Neural progenitor cell (in vitro differentiated cells): Measurements from ENCODE around the gene KRT80. TPM values are rescaled to one million over a fixed set of nuclear protein-coding genes. Genes with fewer than 3 reads are reported as not detected.

ENCODE experiments used
- DNase-seq: peaks from one replicate; pipeline ENCODE4 v3.0.0-alpha.2; 2016; ENCODE audit warnings: low spot score
- H2AFZ ChIP-seq: fragments of 200-600 bp; sonication (generic); replicated peaks from 2 replicates; pipeline ENCODE4 v1.6.1; 2016; ENCODE audit warnings: antibody characterized with exemption
- H3F3A ChIP-seq: fragments of 200-600 bp; sonication (generic); 2 replicates; pipeline ENCODE4 v1.6.1; 2016; ENCODE audit warnings: antibody characterized with exemption, low read depth
- H3K27ac ChIP-seq: fragments of 200-600 bp; sonication (generic); 2 replicates; pipeline ENCODE4 v1.5.1; 2016; ENCODE audit warnings: mild to moderate bottlenecking
- H3K27me3 ChIP-seq: fragments of 200-600 bp; sonication (generic); 2 replicates; pipeline ENCODE4 v1.6.1; 2016; ENCODE audit warnings: mild to moderate bottlenecking, moderate library complexity
- H3K36me3 ChIP-seq: fragments of 200-600 bp; sonication (generic); 2 replicates; pipeline ENCODE4 v1.5.1; 2016
- H3K4me1 ChIP-seq: fragments of 200-600 bp; sonication (generic); 2 replicates; pipeline ENCODE4 v1.6.1; 2016; ENCODE audit warnings: mixed run types
- H3K4me2 ChIP-seq: fragments of 200-600 bp; sonication (generic); 2 replicates; pipeline ENCODE4 v1.6.1; 2016
- H3K4me3 ChIP-seq: fragments of 200-600 bp; sonication (generic); 2 replicates; pipeline ENCODE4 v1.5.1; 2016
- H3K79me2 ChIP-seq: fragments of 200-600 bp; sonication (generic); 2 replicates; pipeline ENCODE4 v1.6.1; 2016; ENCODE audit warnings: low read depth
- H3K9ac ChIP-seq: fragments of 200-600 bp; sonication (generic); 2 replicates; pipeline ENCODE4 v1.6.1; 2016
- H3K9me3 ChIP-seq: fragments of 200-600 bp; sonication (generic); 2 replicates; pipeline ENCODE4 v1.5.1; 2016; ENCODE audit warnings: low read depth
- H4K20me1 ChIP-seq: fragments of 200-600 bp; sonication (generic); 2 replicates; pipeline ENCODE4 v1.6.1; 2016; ENCODE audit warnings: low read depth
- H3K27ac Mint-ChIP-seq: 3 replicates; pipeline ENCODE4 v1.8.0; 2021; ENCODE audit warnings: mixed read lengths
- H3K27me3 Mint-ChIP-seq: 2 replicates; pipeline ENCODE4 v1.8.0; 2022; ENCODE audit warnings: low read depth, mild to moderate bottlenecking, inconsistent platforms, moderate library complexity, mixed read lengths; ENCODE audit not compliant: insufficient read depth
- H3K36me3 Mint-ChIP-seq: 3 replicates; pipeline ENCODE4 v1.8.0; 2021; ENCODE audit warnings: mixed read lengths
- H3K4me1 Mint-ChIP-seq: 3 replicates; pipeline ENCODE4 v1.8.0; 2021; ENCODE audit warnings: mixed read lengths
- H3K4me3 Mint-ChIP-seq: 3 replicates; pipeline ENCODE4 v1.8.0; 2021; ENCODE audit warnings: mild to moderate bottlenecking, moderate library complexity, mixed read lengths
- H3K9me3 Mint-ChIP-seq: 3 replicates; pipeline ENCODE4 v1.8.0; 2020; ENCODE audit warnings: mixed read lengths
- CTCF ChIP-seq: fragments of 200-600 bp; sonication (generic); IDR thresholded peaks from 2 replicates; pipeline ENCODE4 v1.5.1; 2017; ENCODE audit warnings: antibody characterized with exemption, mild to moderate bottlenecking
- EZH2 ChIP-seq: fragments of 200-600 bp; sonication (generic); IDR thresholded peaks from 2 replicates; pipeline ENCODE4 v1.6.1; 2017; ENCODE audit warnings: antibody characterized with exemption, mild to moderate bottlenecking, moderate library complexity
- EZH2phosphoT487 ChIP-seq: fragments of 200-600 bp; sonication (generic); IDR thresholded peaks from 2 replicates; pipeline ENCODE4 v1.6.1; 2017; ENCODE audit warnings: antibody characterized with exemption
- total RNA-seq: library from RNA; depleted of rRNA; stranded (reverse); fragments of >200 nt; gene quantifications from 2 replicates; pipeline ENCODE4 v1.2.3, GENCODE V29; 2015; ENCODE audit warnings: low replicate concordance

Gene KRT80
- total RNA-seq, 1 donor from 2014 or later = not detected

GRCh38 chr12:52146822-52147366 is 44.9 kb downstream of the KRT80 start:
- Histone ChIP-seq H3K27me3 (no peaks in the 10 kb centered on the region), H3K9me3 (no peaks in the 10 kb centered on the region), H3F3A (no peaks in the 10 kb centered on the region), H3K36me3 (no peaks in the 10 kb centered on the region), H3K79me2 (no peaks in the 10 kb centered on the region), H3K4me3 (no peak overlapping the region), H3K4me2 (no peak overlapping the region), H4K20me1 (no peaks in the 10 kb centered on the region), H3K27ac (no peak overlapping the region), H2AFZ (no peak overlapping the region), H3K4me1 (peaks cover 16% of the 10 kb centered on the region), H3K9ac (no peak overlapping the region)
- Mint-ChIP-seq H3K36me3 (no peaks in the 10 kb centered on the region), H3K4me3 (no peak overlapping the region), H3K27ac (no peak overlapping the region), H3K4me1 (peaks cover 34% of the 10 kb centered on the region), H3K9me3 (no peaks in the 10 kb centered on the region), H3K27me3 (peaks cover 10% of the 10 kb centered on the region)
- TF ChIP-seq CTCF = no peak
- TF ChIP-seq EZH2 = no peak
- TF ChIP-seq EZH2phosphoT487 = no peak
- DNase-seq = no peak

- Histone ChIP-seq H3K4me3 (no peak overlapping the region), H3F3A (no peaks in the 10 kb centered on the region), H3K27ac (no peak overlapping the region), H4K20me1 (no peaks in the 10 kb centered on the region), H3K27me3 (no peaks in the 10 kb centered on the region), H3K79me2 (no peaks in the 10 kb centered on the region), H3K36me3 (no peaks in the 10 kb centered on the region), H3K9ac (no peak overlapping the region), H3K9me3 (no peaks in the 10 kb centered on the region), H2AFZ (peak overlapping the region; percentile 93), H3K4me2 (peak overlapping the region; percentile 58), H3K4me1 (peaks cover 16% of the 10 kb centered on the region)
- Mint-ChIP-seq H3K4me3 (no peak overlapping the region), H3K27me3 (peaks cover 4% of the 10 kb centered on the region), H3K36me3 (no peaks in the 10 kb centered on the region), H3K27ac (peak overlapping the region; percentile 48), H3K9me3 (no peaks in the 10 kb centered on the region), H3K4me1 (peaks cover 34% of the 10 kb centered on the region)
- DNase-seq = no peak
- no peak for TF ChIP-seq EZH2phosphoT487
- TF ChIP-seq EZH2 = no peak
- no peak for TF ChIP-seq CTCF
These were observed 45.6 kb downstream of the KRT80 start for GRCh38 chr12:52146089-52146821.

- peaks cover 16% of the 10 kb centered on the region for H3K4me1 ChIP-seq
- H3K4me2 ChIP-seq = peak overlapping the region; percentile 58
- Mint-ChIP-seq H3K36me3 (no peaks in the 10 kb centered on the region), H3K27ac (peak overlapping the region; percentile 60), H3K4me3 (no peak overlapping the region), H3K27me3 (peaks cover 3% of the 10 kb centered on the region), H3K9me3 (no peaks in the 10 kb centered on the region), H3K4me1 (peaks cover 41% of the 10 kb centered on the region)
- no peaks in the 10 kb centered on the region for H3K27me3 ChIP-seq
- H3F3A ChIP-seq = no peaks in the 10 kb centered on the region
- H3K79me2 ChIP-seq = no peaks in the 10 kb centered on the region
- TF ChIP-seq EZH2 = no peak
- no peak for TF ChIP-seq CTCF
- no peak overlapping the region for H3K27ac ChIP-seq
- peak; percentile 27 for DNase-seq
- no peaks in the 10 kb centered on the region for H3K36me3 ChIP-seq
- peak overlapping the region; percentile 93 for H2AFZ ChIP-seq
- H4K20me1 ChIP-seq = no peaks in the 10 kb centered on the region
- H3K9ac ChIP-seq = no peak overlapping the region
- no peaks in the 10 kb centered on the region for H3K9me3 ChIP-seq
- no peak overlapping the region for H3K4me3 ChIP-seq
These were observed 46.4 kb downstream of the KRT80 start for GRCh38 chr12:52145228-52146088.
